Activated naive CD4-positive, alpha-beta T cell treated with anti-CD3 and anti-CD28 coated beads, Interleukin-2, amount 50 U/mL, for 72 hours (primary cell): ENCODE data around the gene AKAP1. TPM values are rescaled to one million over a fixed set of nuclear protein-coding genes. Genes with fewer than 3 reads are reported as not detected.
"Not testable (repeated sequence)": the region's sequence is repeated elsewhere in the genome, so short reads cannot be mapped to it uniquely, and the experiment has no call there.

ENCODE experiments used
- ATAC-seq, 2 donors: fragments of 150-1000 bp; cut with Tn5 transposase; 2 replicates each; pipeline ENCODE4 v1.10.0; 2021; ENCODE audit warnings: mild to moderate bottlenecking in 2 of 2, moderate library complexity in 2 of 2
- DNase-seq, 2 donors: peaks; one replicate each; pipeline ENCODE4 v3.0.0; 2021 to 2022; ENCODE audit warnings: low spot score in 2 of 2
- H3K27ac Mint-ChIP-seq, 2 donors: one replicate each; pipeline ENCODE4 v1.8.0; 2022; ENCODE audit warnings: mild to moderate bottlenecking in 2 of 2, mixed read lengths in 2 of 2
- H3K36me3 Mint-ChIP-seq, 2 donors: one replicate each; pipeline ENCODE4 v1.8.0; 2022; ENCODE audit warnings: mixed read lengths in 2 of 2
- H3K9me3 Mint-ChIP-seq, 2 donors: one replicate each; pipeline ENCODE4 v1.8.0; 2022; ENCODE audit warnings: mixed read lengths in 2 of 2
- total RNA-seq, 2 donors: library from RNA; stranded (reverse); gene quantifications; one replicate each; pipeline ENCODE4 v1.2.3, GENCODE V29; 2022

The AKAP1 gene
- total RNA-seq, 2 donors from 2014 or later, result 16.8 to 28.0 TPM

- ATAC-seq (no peak), DNase-seq (no peak)
- Mint-ChIP-seq H3K27ac (no peak overlapping the region), H3K9me3 (no peaks in the 10 kb centered on the region), H3K36me3 (peaks cover 0 to 9% of the 10 kb centered on the region in 2 donors)
Measured at GRCh38 chr17:57091186-57091618, 6.2 kb downstream of the AKAP1 start.

- DNase-seq (no peak), ATAC-seq (no peak)
- Mint-ChIP-seq H3K36me3 (peaks cover 0 to 4% of the 10 kb centered on the region in 2 donors), H3K9me3 (no peaks in the 10 kb centered on the region), H3K27ac (no peak overlapping the region)
Measured at GRCh38 chr17:57092171-57092570, 7.1 kb downstream of the AKAP1 start.

GRCh38 chr17:57092779-57093178 is 7.7 kb downstream of the AKAP1 start:
- H3K27ac Mint-ChIP-seq, result peak overlapping the region in 1 of 2 donors; percentile 26
- no peaks in the 10 kb centered on the region for H3K9me3 Mint-ChIP-seq
- no peak for DNase-seq
- H3K36me3 Mint-ChIP-seq, result no peaks in the 10 kb centered on the region
- ATAC-seq, result no peak

GRCh38 chr17:57096472-57097202 is 11.6 kb downstream of the AKAP1 start:
- no peak for DNase-seq
- H3K9me3 Mint-ChIP-seq, result no peaks in the 10 kb centered on the region
- H3K36me3 Mint-ChIP-seq, result no peaks in the 10 kb centered on the region
- no peak overlapping the region for H3K27ac Mint-ChIP-seq
- no peak for ATAC-seq

GRCh38 chr17:57097832-57098421 is 12.9 kb downstream of the AKAP1 start:
- DNase-seq (no peak), ATAC-seq (no peak)
- H3K9me3 Mint-ChIP-seq, result no peaks in the 10 kb centered on the region
- no peak overlapping the region for H3K27ac Mint-ChIP-seq
- H3K36me3 Mint-ChIP-seq, result no peaks in the 10 kb centered on the region

- H3K36me3 Mint-ChIP-seq, result no peaks in the 10 kb centered on the region
- peak overlapping the region in 1 of 2 donors; percentile 83 for H3K27ac Mint-ChIP-seq
- ATAC-seq (no peak), DNase-seq (no peak)
- no peaks in the 10 kb centered on the region for H3K9me3 Mint-ChIP-seq
Measured at GRCh38 chr17:57099165-57099564, 14.1 kb downstream of the AKAP1 start.

- no peaks in the 10 kb centered on the region for H3K36me3 Mint-ChIP-seq
- ATAC-seq, result no peak
- no peak overlapping the region for H3K27ac Mint-ChIP-seq
Measured at GRCh38 chr17:57102122-57102521, 17.1 kb downstream of the AKAP1 start.

GRCh38 chr17:57102660-57103059 is 17.6 kb downstream of the AKAP1 start:
- H3K27ac Mint-ChIP-seq, ATAC-seq, H3K9me3 Mint-ChIP-seq, DNase-seq, H3K36me3 Mint-ChIP-seq: not testable (repeated sequence)

More at GRCh38 chr17:57102122-57102521, 17.1 kb downstream of the AKAP1 start:
- H3K9me3 Mint-ChIP-seq, result no peaks in the 10 kb centered on the region
- no peak for DNase-seq

GRCh38 chr17:57104461-57105175 is 19.6 kb downstream of the AKAP1 start:
- ATAC-seq (no peak), DNase-seq (no peak)
- H3K36me3 Mint-ChIP-seq, result no peaks in the 10 kb centered on the region
- peak overlapping the region in 1 of 2 donors; percentile 40 for H3K27ac Mint-ChIP-seq
- H3K9me3 Mint-ChIP-seq, result no peaks in the 10 kb centered on the region

GRCh38 chr17:57105591-57105990 is 20.5 kb downstream of the AKAP1 start:
- Mint-ChIP-seq H3K36me3 (no peaks in the 10 kb centered on the region), H3K27ac (peak overlapping the region; percentile 24 to 96), H3K9me3 (no peaks in the 10 kb centered on the region)
- no peak for ATAC-seq
- DNase-seq, result no peak

GRCh38 chr17:57106107-57106835 is 21.2 kb downstream of the AKAP1 start:
- ATAC-seq (no peak), DNase-seq (no peak)
- peak overlapping the region; percentile 24 to 96 for H3K27ac Mint-ChIP-seq
- no peaks in the 10 kb centered on the region for H3K36me3 Mint-ChIP-seq
- no peaks in the 10 kb centered on the region for H3K9me3 Mint-ChIP-seq

- DNase-seq (no peak), ATAC-seq (no peak)
- Mint-ChIP-seq H3K36me3 (no peaks in the 10 kb centered on the region), H3K9me3 (no peaks in the 10 kb centered on the region), H3K27ac (peak overlapping the region in 1 of 2 donors; percentile 74)
Measured at GRCh38 chr17:57106836-57107497, 21.9 kb downstream of the AKAP1 start.

GRCh38 chr17:57107498-57108101 is 22.6 kb downstream of the AKAP1 start:
- peak overlapping the region in 1 of 2 donors; percentile 74 for H3K27ac Mint-ChIP-seq
- H3K9me3 Mint-ChIP-seq, result no peaks in the 10 kb centered on the region
- no peaks in the 10 kb centered on the region for H3K36me3 Mint-ChIP-seq
- DNase-seq, result no peak
- no peak for ATAC-seq

GRCh38 chr17:57108671-57109392 is 23.8 kb downstream of the AKAP1 start:
- DNase-seq, result no peak
- Mint-ChIP-seq H3K36me3 (no peaks in the 10 kb centered on the region), H3K9me3 (no peaks in the 10 kb centered on the region), H3K27ac (peak overlapping the region in 1 of 2 donors; percentile 86)
- no peak for ATAC-seq

- ATAC-seq (no peak), DNase-seq (no peak)
- H3K36me3 Mint-ChIP-seq, result no peaks in the 10 kb centered on the region
- no peaks in the 10 kb centered on the region for H3K9me3 Mint-ChIP-seq
- H3K27ac Mint-ChIP-seq, result peak overlapping the region in 1 of 2 donors; percentile 86
Measured at GRCh38 chr17:57109393-57110151, 24.5 kb downstream of the AKAP1 start.
